SJCRH30 (cell line): ENCODE data around the gene TAF12. TPM values are rescaled to one million over a fixed set of nuclear protein-coding genes. Genes with fewer than 3 reads are reported as not detected.
"Not testable (repeated sequence)": the region's sequence is repeated elsewhere in the genome, so short reads cannot be mapped to it uniquely, and the experiment has no call there.

Experiments used
- DNase-seq, 2 experiments: peaks; one replicate each; pipeline ENCODE4 v3.0.0-alpha.2; 2015 to 2020
- H3K27ac ChIP-seq: fragments of 250-450 bp; sonication (Bioruptor Pico); 2 replicates; pipeline ENCODE4 v1.5.1; 2020; ENCODE audit warnings: mild to moderate bottlenecking, moderate library complexity
- H3K27me3 ChIP-seq: fragments of 250-450 bp; sonication (Bioruptor Pico); 2 replicates; pipeline ENCODE4 v1.5.1; 2020; ENCODE audit warnings: mild to moderate bottlenecking, moderate library complexity
- H3K36me3 ChIP-seq: fragments of 250-450 bp; sonication (Bioruptor Pico); 2 replicates; pipeline ENCODE4 v1.5.1; 2020; ENCODE audit warnings: mild to moderate bottlenecking, moderate library complexity
- H3K4me1 ChIP-seq: fragments of 250-450 bp; sonication (Bioruptor Pico); 2 replicates; pipeline ENCODE4 v1.5.1; 2020; ENCODE audit warnings: mild to moderate bottlenecking, moderate library complexity
- H3K4me3 ChIP-seq: fragments of 250-450 bp; sonication (Bioruptor Pico); 2 replicates; pipeline ENCODE4 v1.5.1; 2020; ENCODE audit warnings: mild to moderate bottlenecking, moderate library complexity
- H3K9me3 ChIP-seq: fragments of 250-450 bp; sonication (Bioruptor Pico); replicated peaks from 2 replicates; pipeline ENCODE4 v1.5.1; 2020; ENCODE audit warnings: mild to moderate bottlenecking, moderate library complexity
- total RNA-seq: library from RNA; depleted of rRNA; stranded (reverse); fragments of >200 nt; shearing (Covaris generic); gene quantifications from 2 replicates; pipeline ENCODE4 v1.2.3, GENCODE V29; 2014

Gene TAF12
- total RNA-seq, 1 experiment from 2014 or later, result 36.5 TPM

DNA sequence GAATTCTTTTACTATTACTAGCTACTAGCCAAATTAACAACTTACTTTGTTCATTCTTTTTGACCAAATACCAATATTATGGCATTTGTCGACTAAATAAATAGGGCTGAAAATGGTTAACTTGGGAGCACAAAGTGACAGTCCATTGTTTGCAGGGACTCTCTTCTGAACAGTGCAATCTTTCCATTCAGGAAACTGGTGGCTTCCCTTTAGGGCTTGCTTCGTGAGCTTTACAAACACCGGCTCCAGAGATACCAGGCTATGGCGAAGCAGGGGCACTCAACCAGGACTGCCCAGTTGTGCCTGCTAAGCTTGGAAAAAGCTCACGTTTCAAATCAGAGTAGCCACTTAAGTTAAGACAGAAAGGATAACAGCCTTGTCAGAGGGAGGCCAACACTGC lies 38.5 kb downstream of the TAF12 start:
- Histone ChIP-seq H3K27ac (no peak overlapping the region), H3K9me3 (no peaks in the 10 kb centered on the region), H3K27me3 (no peaks in the 10 kb centered on the region), H3K4me1 (peaks cover 11% of the 10 kb centered on the region), H3K36me3 (peaks cover 15% of the 10 kb centered on the region), H3K4me3 (no peak overlapping the region)
- no peak for DNase-seq

DNA sequence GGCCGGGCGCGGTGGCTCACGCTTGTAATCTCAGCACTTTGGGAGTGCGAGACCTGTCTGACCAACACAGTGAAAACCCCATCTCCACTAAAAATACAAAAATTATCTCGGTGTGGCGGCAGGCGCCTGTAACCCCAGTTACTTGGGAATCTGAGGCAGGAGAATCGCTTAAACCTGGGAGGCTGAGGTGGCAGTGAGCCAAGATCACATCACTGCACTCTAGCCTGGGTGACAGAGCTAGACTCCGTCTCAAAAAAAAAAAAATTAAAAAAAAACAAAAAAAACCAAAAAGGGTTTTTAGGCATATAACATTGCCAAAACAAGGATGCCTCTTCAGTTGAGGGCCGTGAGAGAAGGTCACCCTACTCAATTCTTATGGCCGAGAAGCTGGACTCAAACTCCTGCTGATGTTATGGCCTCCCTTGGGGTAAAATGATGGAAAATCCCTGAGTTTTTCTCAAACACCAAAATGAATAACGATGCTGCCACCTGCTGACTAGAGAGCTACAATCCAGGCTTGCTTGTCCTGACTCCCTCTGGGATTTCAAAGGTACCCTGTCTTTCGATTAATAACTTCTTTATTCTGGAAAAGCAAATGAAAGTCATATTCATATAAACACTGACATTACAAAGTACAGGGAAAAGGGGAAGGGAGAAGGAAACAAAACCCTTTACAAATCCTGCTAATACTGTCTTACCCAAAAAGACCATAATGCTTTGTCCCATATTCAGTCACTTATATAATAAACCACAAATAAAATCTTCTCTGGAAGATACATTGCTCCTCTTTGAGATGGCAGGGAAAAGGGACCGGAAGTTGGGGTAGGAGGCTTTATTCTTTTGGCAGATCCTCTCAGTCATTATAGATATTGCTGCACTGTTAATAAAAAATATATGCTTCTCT lies 40.1 kb downstream of the TAF12 start:
- Histone ChIP-seq H3K27ac (no peak overlapping the region), H3K27me3 (no peaks in the 10 kb centered on the region), H3K36me3 (peaks cover 12% of the 10 kb centered on the region; the same call in 1 of the 2 replicates), H3K4me3 (no peak overlapping the region), H3K4me1 (peaks cover 11% of the 10 kb centered on the region), H3K9me3 (no peaks in the 10 kb centered on the region)
- DNase-seq, result peak; percentile 71 to 87

DNA sequence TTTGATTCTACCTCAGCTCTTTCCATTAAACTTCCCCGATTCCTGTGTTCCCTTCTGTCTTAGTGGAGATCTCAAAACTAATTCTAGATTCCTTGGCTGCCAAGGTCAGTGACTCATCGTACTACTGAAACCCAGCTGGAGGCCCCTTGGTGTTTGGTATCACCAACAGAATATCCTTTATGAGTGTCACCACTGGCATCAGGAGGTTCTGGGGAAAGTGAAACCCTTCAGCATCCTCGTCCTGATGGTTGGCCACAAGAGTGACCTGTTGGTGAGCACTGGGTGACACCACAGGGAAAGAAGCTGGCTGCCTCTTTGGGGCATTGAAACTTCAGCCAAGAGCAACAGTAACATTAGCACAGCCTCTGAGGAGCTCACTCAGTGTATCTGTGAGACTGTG lies 41.2 kb downstream of the TAF12 start:
- peak; percentile 45 to 56 for DNase-seq
- Histone ChIP-seq H3K9me3 (no peaks in the 10 kb centered on the region), H3K27ac (no peak overlapping the region), H3K4me1 (peaks cover 11% of the 10 kb centered on the region), H3K4me3 (no peak overlapping the region), H3K36me3 (peaks cover 12% of the 10 kb centered on the region; the same call in 1 of the 2 replicates), H3K27me3 (no peaks in the 10 kb centered on the region)

DNA sequence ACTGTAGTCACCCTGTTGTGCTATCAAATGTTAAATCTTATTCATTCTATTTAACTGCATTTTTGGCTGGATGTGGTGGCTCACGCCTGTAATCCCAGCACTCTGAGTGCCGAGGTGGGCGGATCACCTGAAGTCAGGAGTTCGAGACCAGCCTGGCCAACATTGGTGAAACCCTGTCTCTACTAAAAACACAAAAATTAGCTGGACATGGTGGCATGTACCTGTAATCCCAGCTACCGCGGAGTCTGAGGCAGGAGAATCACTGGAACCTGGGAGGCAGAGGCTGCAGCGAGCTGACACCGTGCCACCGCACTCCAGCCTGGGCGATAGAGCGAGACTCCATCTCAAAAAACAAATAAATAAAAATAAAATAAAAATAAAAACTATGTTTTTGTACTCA lies 46.6 kb downstream of the TAF12 start:
- not testable (repeated sequence) for H3K4me3 ChIP-seq, H3K27ac ChIP-seq, H3K9me3 ChIP-seq, H3K36me3 ChIP-seq, DNase-seq, H3K27me3 ChIP-seq
- H3K4me1 ChIP-seq, result peaks cover 11% of the 10 kb centered on the region

DNA sequence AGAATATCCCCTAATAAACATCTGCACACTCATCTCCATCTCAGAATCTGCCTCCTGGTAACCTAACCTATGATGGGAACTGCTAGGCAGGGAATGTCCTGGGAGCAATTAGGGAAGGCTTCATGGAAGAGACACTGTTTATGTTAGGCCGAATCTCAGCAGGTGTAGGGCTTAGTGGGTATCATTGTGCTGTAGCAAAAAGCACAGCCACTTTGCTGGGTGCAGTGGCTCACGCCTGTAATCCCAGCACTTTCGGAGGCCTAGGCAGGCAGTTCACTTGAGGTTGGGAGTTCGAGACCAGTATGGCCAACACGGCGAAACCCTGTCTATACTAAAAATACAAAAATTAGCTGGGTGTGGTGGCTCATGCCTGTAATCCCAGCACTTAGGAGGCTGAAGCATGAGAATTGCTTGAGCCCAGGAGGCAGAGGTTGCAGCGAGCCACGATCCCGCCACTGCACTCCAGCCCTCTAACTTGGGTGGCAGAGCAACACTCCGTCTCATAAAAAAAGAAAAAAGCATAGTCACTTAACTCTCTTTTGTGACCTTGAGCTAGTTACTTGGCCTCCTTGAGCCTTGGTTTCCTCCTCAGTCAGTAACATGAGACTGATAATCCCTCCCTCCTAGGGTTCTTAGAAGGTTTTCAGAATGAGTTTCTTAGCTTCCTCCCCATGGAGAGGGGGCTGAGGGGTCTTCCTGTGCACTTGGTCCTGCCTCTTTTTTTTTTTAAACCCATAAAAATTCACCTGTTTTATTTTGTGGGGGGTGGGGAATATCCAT lies 47.3 kb downstream of the TAF12 start:
- Histone ChIP-seq H3K27me3 (no peaks in the 10 kb centered on the region), H3K9me3 (no peaks in the 10 kb centered on the region), H3K27ac (no peak overlapping the region), H3K36me3 (no peaks in the 10 kb centered on the region), H3K4me3 (no peak overlapping the region), H3K4me1 (peaks cover 11% of the 10 kb centered on the region)
- DNase-seq, result peak; percentile 24 to 61

DNA sequence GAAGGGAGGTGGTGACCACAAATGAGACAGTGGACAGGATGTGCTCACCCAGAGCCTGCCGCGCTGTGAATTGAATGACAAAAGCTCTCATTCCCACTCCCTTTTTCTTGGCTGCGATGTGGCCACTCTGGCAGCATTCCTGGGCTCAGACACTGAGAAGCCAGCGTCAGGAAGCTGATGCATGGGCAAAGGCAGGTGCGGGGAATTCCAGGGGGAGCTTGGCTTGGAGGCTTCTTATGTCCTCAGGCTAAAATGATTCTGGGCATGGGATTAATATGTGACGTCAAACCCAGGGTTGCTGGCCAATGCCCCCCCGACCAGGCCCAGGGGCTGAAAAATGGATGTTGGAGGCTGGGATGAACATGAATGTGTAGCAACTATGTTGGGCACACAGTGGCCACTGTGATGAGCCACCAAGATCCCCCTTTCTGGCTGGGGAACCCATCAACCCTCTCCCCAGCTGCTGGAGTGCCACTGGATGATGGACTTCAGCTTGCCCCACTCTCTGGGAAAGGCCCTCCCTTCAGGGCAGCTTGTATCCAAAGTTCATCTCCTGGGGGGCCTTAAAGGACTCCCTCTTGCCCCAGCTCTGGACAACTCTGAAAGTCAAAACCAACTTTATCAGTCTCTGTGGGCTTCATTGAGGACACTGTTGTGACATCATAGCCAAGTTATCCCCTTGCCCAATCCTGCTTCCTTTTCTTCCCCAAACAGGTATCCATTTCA lies 48.0 kb downstream of the TAF12 start:
- not testable (repeated sequence) for H3K4me3 ChIP-seq, H3K27me3 ChIP-seq, H3K9me3 ChIP-seq, H3K36me3 ChIP-seq, H3K27ac ChIP-seq
- peak; percentile 81 to 86 for DNase-seq
- peaks cover 16% of the 10 kb centered on the region for H3K4me1 ChIP-seq

DNA sequence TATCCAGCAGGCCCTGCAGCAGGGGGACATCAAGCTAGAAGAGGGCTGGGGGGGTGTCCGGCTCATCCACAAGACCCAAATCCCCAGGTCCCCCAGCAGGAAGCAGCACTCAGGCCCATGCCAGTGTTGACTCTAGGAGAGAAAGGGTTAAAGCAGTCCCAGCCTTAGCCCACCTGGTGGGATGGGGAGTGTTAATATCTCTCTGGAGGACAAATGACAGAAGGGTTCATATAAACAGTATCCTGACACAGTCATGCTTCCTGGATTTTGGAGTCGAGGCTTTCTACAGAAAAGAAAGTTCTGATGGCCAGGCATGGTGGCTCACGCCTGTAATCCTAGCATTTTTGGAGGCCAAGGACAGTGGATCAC lies 48.9 kb downstream of the TAF12 start:
- not testable (repeated sequence) for H3K27ac ChIP-seq, DNase-seq, H3K4me3 ChIP-seq, H3K9me3 ChIP-seq, H3K27me3 ChIP-seq, H3K36me3 ChIP-seq
- peaks cover 16% of the 10 kb centered on the region for H3K4me1 ChIP-seq

DNA sequence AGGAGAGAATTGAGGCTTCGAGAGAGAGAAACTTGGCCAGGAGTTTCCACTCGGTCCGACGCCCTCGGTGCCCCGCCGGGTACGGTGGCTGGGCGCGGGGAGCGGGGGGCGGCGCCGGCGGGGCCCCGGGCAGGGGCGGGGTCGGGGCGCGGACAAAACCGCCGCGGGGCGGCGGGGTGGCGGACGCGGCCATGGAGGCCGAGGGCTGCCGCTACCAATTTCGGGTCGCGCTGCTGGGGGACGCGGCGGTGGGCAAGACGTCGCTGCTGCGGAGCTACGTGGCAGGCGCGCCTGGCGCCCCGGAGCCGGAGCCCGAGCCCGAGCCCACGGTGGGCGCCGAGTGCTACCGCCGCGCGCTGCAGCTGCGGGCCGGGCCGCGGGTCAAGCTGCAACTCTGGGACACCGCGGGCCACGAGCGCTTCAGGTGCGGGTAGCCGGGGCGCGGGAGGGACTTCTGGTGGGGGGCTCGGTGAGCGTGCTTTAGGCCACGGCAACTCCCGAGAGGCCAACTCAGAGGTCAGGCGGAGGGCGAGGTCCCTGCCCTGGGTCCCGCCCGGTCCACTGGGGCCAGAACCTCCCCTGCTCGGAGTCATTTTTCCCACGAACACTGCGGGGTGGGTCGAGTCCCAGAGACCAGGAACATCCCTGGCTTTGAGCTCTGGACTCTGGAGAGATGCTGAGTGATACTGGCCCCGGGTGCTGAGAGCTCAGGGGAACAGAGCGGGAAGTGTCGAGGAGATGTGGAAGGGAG lies 50.4 kb downstream of the TAF12 start:
- Histone ChIP-seq H3K9me3 (no peaks in the 10 kb centered on the region), H3K4me3 (no peak overlapping the region), H3K36me3 (no peaks in the 10 kb centered on the region), H3K27ac (no peak overlapping the region), H3K4me1 (peaks cover 16% of the 10 kb centered on the region), H3K27me3 (no peaks in the 10 kb centered on the region)
- DNase-seq, result no peak

DNA sequence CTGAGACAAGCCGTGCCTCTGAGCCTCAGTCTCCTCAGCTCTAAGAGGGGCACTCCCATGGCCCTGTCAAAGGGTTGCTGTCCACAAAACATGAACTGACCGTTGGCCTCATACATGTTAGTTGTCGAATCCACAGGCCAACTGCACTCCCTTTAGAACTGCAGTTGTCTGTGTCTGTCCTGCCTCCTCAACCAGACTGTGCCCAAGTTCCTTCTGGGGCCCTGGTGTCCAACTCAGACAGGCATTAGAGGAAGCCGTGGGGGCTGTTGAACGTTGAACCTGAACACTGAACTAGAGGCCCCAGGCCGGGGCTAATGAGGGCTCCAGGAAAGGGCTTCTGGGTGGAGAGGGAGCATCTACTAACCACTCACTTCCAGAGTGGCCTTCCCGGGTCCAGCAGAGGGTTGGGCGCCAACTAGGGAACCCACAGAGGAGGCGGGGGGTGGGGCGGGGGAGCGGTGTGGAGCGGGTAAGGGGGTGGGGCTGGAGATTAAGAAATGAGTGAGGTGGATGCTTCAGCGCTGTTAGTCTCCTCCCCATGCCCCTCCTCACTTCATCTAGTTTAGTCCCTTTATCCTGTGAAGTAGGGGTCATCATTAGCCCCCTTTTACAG lies 51.1 kb downstream of the TAF12 start, which contains the start of gene RAB42:
TSS of gene RAB42 (plus strand) at position 558 of the 613 bp plus-strand sequence. CDS start 247 bp downstream, outside the sequence.
- Histone ChIP-seq H3K36me3 (no peaks in the 10 kb centered on the region), H3K4me3 (no peak within 1 kb of the TSS), H3K27me3 (no peaks in the 10 kb centered on the region), H3K27ac (no peak within 1 kb of the TSS), H3K9me3 (no peaks in the 10 kb centered on the region), H3K4me1 (peaks cover 16% of the 10 kb centered on the region)
- no peak for DNase-seq

DNA sequence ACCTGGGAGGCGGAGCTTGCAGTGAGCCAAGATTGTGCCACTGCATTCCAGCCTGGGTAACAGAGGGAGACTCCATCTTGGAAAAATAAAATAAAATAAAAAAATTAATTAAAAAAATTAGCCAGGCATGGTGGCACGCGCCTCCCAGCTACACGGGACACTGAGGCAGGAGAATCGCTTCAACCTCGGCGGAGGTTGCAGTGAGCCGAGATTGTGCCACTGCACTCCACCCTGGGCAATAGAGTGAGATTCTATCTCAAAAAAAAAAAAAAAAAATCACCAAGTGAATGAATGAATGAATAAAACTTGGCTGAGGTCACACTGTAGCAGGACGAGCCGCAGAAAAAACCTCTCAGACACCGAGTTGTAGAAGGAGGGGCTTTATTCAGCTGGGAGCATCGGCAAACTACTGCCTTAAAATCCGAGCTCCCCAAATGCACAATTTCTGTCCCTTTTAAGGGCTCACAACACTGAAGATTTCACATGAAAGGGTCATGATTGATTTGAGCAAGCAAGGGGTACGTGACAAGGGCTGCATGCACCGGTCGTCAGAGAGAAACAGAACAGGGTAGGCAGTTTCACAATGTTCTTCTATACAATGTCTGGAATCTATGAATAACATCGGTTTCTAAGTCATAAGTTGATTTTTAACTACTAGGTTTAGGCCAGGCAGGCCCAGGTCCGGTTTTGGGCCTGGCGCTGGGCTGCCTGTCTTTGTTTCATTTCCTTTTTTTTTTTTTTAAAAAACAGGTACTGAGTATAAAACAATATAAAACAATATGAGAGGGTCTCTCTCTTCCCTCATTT lies 56.1 kb downstream of the TAF12 start:
- not testable (repeated sequence) for H3K27ac ChIP-seq, H3K27me3 ChIP-seq, H3K9me3 ChIP-seq, H3K4me1 ChIP-seq, DNase-seq, H3K36me3 ChIP-seq, H3K4me3 ChIP-seq

DNA sequence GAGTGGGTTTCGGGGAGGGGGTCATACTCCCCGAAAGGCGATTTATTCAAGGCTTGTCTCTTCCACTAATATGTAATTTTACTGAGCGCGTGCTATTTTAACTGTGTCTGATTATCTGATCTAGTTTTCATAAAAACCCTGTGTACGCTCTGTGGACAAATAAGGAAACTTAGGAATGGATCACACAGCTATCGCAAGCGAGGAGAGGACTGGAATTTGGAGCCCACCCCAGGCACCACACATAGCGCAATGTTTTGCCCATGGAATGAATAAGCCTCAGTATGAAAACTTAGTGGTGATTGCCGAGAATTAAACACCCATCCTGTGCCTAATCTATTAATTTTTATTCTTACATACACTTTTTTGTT lies 60.6 kb downstream of the TAF12 start:
- Histone ChIP-seq H3K27ac (peak overlapping the region; percentile 69), H3K4me3 (peak overlapping the region; percentile 93), H3K36me3 (peaks cover 39% of the 10 kb centered on the region), H3K27me3 (no peaks in the 10 kb centered on the region), H3K9me3 (no peaks in the 10 kb centered on the region), H3K4me1 (peaks cover 6% of the 10 kb centered on the region)
- peak in 1 of 2 experiments; percentile 32 for DNase-seq

DNA sequence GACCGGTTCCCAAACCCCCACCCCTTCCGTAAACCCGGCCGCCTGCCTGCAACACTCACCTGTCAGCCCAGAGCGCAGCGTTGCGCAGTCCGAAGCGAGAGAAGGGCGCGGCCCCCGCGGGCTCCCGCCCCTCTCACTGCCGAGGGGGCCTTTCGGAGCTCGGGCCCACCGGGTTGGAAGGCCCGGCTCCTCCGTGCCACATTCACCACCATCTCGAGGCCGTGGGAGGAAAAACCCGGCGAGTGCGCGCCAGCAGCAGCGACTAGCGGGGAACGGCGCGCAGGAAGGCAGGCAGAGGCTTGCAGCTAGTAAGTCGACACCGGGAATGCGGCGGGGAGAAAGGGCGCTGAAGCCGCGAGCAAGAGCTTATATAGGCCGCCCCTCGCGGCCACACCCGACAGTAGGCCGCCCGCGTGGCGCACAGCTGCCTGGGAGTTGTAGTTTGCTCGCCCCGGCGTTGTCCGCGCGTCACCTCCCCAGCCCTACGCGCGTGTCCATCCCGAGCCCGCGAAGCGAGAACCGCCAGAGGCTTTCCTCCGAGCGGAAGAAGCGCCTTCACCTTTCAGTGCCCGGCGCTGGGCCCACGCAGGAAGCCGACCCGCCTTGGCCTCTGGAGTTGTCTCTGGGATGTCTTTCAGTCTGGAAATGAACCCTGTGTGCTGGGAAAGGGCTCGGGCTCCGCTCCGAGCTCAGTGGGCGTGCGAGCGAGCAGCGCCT lies 61.2 kb downstream of the TAF12 start:
- Histone ChIP-seq H3K36me3 (peaks cover 43% of the 10 kb centered on the region), H3K9me3 (no peaks in the 10 kb centered on the region), H3K27me3 (no peaks in the 10 kb centered on the region), H3K27ac (peak overlapping the region; percentile 69), H3K4me3 (peak overlapping the region; percentile 93), H3K4me1 (peaks cover 6% of the 10 kb centered on the region)
- peak; percentile 97 to 98 for DNase-seq
